Measurements from ENCODE around the gene PPP6R2. TPM values are rescaled to one million over a fixed set of nuclear protein-coding genes. Genes with fewer than 3 reads are reported as not detected.

PPP6R2 gene
- total and polyA plus RNA-seq, 2 donors (not counting 1 experiment from before 2014, with no cell fraction given) = 19.7 to 44.4 TPM

Other genes with a start within 250 kb of the PPP6R2 start
- under 0.01 and 0.17 TPM in 2 replicates for gene PANX2, start 172.6 kb upstream of the PPP6R2 start, total RNA-seq
- 0.44 and 0.45 TPM in 2 replicates for gene PANX2, start 172.6 kb upstream of the PPP6R2 start, polyA plus RNA-seq
- gene TRABD, start 157.4 kb upstream of the PPP6R2 start, total RNA-seq = 15.2 and 17.2 TPM in 2 replicates
- 11.8 and 17.6 TPM in 2 replicates for gene TRABD, start 157.4 kb upstream of the PPP6R2 start, polyA plus RNA-seq
- 16.9 and 20.1 TPM in 2 replicates for gene SELENOO, start 142.3 kb upstream of the PPP6R2 start, total RNA-seq
- gene SELENOO, start 142.3 kb upstream of the PPP6R2 start, polyA plus RNA-seq = 8.3 and 10.2 TPM in 2 replicates
- gene TUBGCP6, start 98.3 kb upstream of the PPP6R2 start, total RNA-seq = 19.0 and 23.8 TPM in 2 replicates
- 6.7 and 7.3 TPM in 2 replicates for gene TUBGCP6, start 98.3 kb upstream of the PPP6R2 start, polyA plus RNA-seq
- gene HDAC10, start 92.1 kb upstream of the PPP6R2 start, total RNA-seq = 19.3 and 27.6 TPM in 2 replicates
- 5.1 and 6.7 TPM in 2 replicates for gene HDAC10, start 92.1 kb upstream of the PPP6R2 start, polyA plus RNA-seq
- gene MAPK12, start 81.6 kb upstream of the PPP6R2 start, total RNA-seq = 24.4 and 30.1 TPM in 2 replicates
- gene MAPK12, start 81.6 kb upstream of the PPP6R2 start, polyA plus RNA-seq = 16.4 and 21.5 TPM in 2 replicates
- gene MAPK11, start 72.9 kb upstream of the PPP6R2 start, total RNA-seq = 5.9 and 7.6 TPM in 2 replicates
- 2.6 and 4.1 TPM in 2 replicates for gene MAPK11, start 72.9 kb upstream of the PPP6R2 start, polyA plus RNA-seq
- gene PLXNB2, start 35.7 kb upstream of the PPP6R2 start, total RNA-seq = 130 and 209 TPM in 2 replicates
- gene PLXNB2, start 35.7 kb upstream of the PPP6R2 start, polyA plus RNA-seq = 62.7 and 72.9 TPM in 2 replicates
- gene DENND6B, start 16.3 kb upstream of the PPP6R2 start, total RNA-seq = 2.0 and 2.1 TPM in 2 replicates
- gene DENND6B, start 16.3 kb upstream of the PPP6R2 start, polyA plus RNA-seq = 1.7 and 1.9 TPM in 2 replicates
- gene SBF1, start 131.7 kb downstream of the PPP6R2 start, total RNA-seq = 69.1 and 75.8 TPM in 2 replicates
- 13.5 and 18.7 TPM in 2 replicates for gene SBF1, start 131.7 kb downstream of the PPP6R2 start, polyA plus RNA-seq
- 2.8 and 5.8 TPM in 2 replicates for gene ADM2, start 138.2 kb downstream of the PPP6R2 start, total RNA-seq
- 0.67 and 0.73 TPM in 2 replicates for gene ADM2, start 138.2 kb downstream of the PPP6R2 start, polyA plus RNA-seq
- under 0.01 and 0.17 TPM in 2 replicates for gene MIOX, start 143.5 kb downstream of the PPP6R2 start, total RNA-seq
- gene MIOX, start 143.5 kb downstream of the PPP6R2 start, polyA plus RNA-seq = 0.06 TPM in 1 of 2 replicates, not detected in the other
- 25.9 and 37.8 TPM in 2 replicates for gene LMF2, start 164.4 kb downstream of the PPP6R2 start, total RNA-seq
- gene LMF2, start 164.4 kb downstream of the PPP6R2 start, polyA plus RNA-seq = 25.2 and 25.8 TPM in 2 replicates
- gene NCAPH2, start 164.9 kb downstream of the PPP6R2 start, total RNA-seq = 18.3 and 20.0 TPM in 2 replicates
- 12.0 and 23.1 TPM in 2 replicates for gene NCAPH2, start 164.9 kb downstream of the PPP6R2 start, polyA plus RNA-seq
- gene SCO2, start 182.3 kb downstream of the PPP6R2 start, total RNA-seq = 3.1 and 3.6 TPM in 2 replicates
- gene SCO2, start 182.3 kb downstream of the PPP6R2 start, polyA plus RNA-seq = 0.42 and 0.66 TPM in 2 replicates
- gene TYMP, start 186.7 kb downstream of the PPP6R2 start, total RNA-seq = 40.1 and 40.8 TPM in 2 replicates
- gene TYMP, start 186.7 kb downstream of the PPP6R2 start, polyA plus RNA-seq = 2.3 and 3.7 TPM in 2 replicates
- 0.17 and 0.51 TPM in 2 replicates for gene KLHDC7B, start 202.6 kb downstream of the PPP6R2 start, total RNA-seq
- 0.02 TPM in 1 of 2 replicates, not detected in the other for gene KLHDC7B, start 202.6 kb downstream of the PPP6R2 start, polyA plus RNA-seq
- 0.33 TPM in 1 of 2 replicates, not detected in the other for gene SYCE3, start 219.6 kb downstream of the PPP6R2 start, total RNA-seq
- gene SYCE3, start 219.6 kb downstream of the PPP6R2 start, polyA plus RNA-seq = 0.30 TPM in 1 of 2 replicates, not detected in the other
- gene CPT1B, start 235.1 kb downstream of the PPP6R2 start, total RNA-seq = 2.6 and 4.8 TPM in 2 replicates
- 0.70 and 0.82 TPM in 2 replicates for gene CPT1B, start 235.1 kb downstream of the PPP6R2 start, polyA plus RNA-seq
- gene CHKB, start 239.5 kb downstream of the PPP6R2 start, total RNA-seq = 15.2 and 22.8 TPM in 2 replicates
- 18.2 and 21.9 TPM in 2 replicates for gene CHKB, start 239.5 kb downstream of the PPP6R2 start, polyA plus RNA-seq